Fibroblast of lung (primary cell): ENCODE measurements around the gene PIEZO2. TPM values are rescaled to one million over a fixed set of nuclear protein-coding genes. Genes with fewer than 3 reads are reported as not detected.

Source experiments
- DNase-seq, 2 donors: peaks; one replicate each; pipeline versions ENCODE4 v3.0.0 to v3.0.0-alpha.2; 2010; ENCODE audit warnings: low read depth in 2 of 2
- H2AFZ ChIP-seq: 2 replicates; pipeline ENCODE4 v1.5.1; 2012; ENCODE audit warnings: low read length, control low read depth, inconsistent platforms
- H3K27ac ChIP-seq: 2 replicates; pipeline ENCODE4 v1.5.1; 2011; ENCODE audit warnings: low read length, control low read depth; ENCODE audit not compliant: insufficient read depth
- H3K27me3 ChIP-seq: 2 replicates; pipeline ENCODE4 v1.5.1; 2011; ENCODE audit warnings: mild to moderate bottlenecking, low read length; ENCODE audit not compliant: control insufficient read depth, insufficient read depth
- H3K36me3 ChIP-seq: 2 replicates; pipeline ENCODE4 v1.5.1; 2011; ENCODE audit warnings: low read length; ENCODE audit not compliant: control insufficient read depth, insufficient read depth
- H3K4me1 ChIP-seq: 2 replicates; pipeline ENCODE4 v1.5.1; 2011; ENCODE audit warnings: low read length; ENCODE audit not compliant: control insufficient read depth, insufficient read depth; ENCODE audit errors: extremely low read depth
- H3K4me2 ChIP-seq: 2 replicates; pipeline ENCODE4 v1.5.1; 2011; ENCODE audit warnings: low read length, control low read depth; ENCODE audit not compliant: insufficient read depth; ENCODE audit errors: extremely low read depth
- H3K4me3 ChIP-seq, 4 experiments: fragments of 200-600 bp in 1 of 4; sonication (generic) in 1 of 4; replicated peaks in 1 of 4; 2 replicates each; pipeline ENCODE4 v1.5.1; 2011 to 2016; ENCODE audit warnings: low read length in 4 of 4, low read depth in 3 of 4, mild to moderate bottlenecking in 3 of 4, control low read depth in 2 of 4, inconsistent platforms in 1 of 4, mixed read lengths in 1 of 4; ENCODE audit not compliant: insufficient read depth in 1 of 4; ENCODE audit errors: control extremely low read depth in 1 of 4
- H3K79me2 ChIP-seq: 2 replicates; pipeline ENCODE4 v1.5.1; 2012; ENCODE audit warnings: mild to moderate bottlenecking, low read length, inconsistent platforms; ENCODE audit not compliant: control insufficient read depth, insufficient read depth
- H3K9ac ChIP-seq: 2 replicates; pipeline ENCODE4 v1.5.1; 2011; ENCODE audit warnings: mild to moderate bottlenecking, low read length, control low read depth; ENCODE audit not compliant: insufficient read depth
- H3K9me3 ChIP-seq: 2 replicates; pipeline ENCODE4 v1.5.1; 2012; ENCODE audit warnings: low read depth, low read length; ENCODE audit not compliant: control insufficient read depth, insufficient read depth
- H4K20me1 ChIP-seq: 2 replicates; pipeline ENCODE4 v1.5.1; 2011; ENCODE audit warnings: low read length; ENCODE audit not compliant: control insufficient read depth, insufficient read depth; ENCODE audit errors: extremely low read depth
- CTCF ChIP-seq, 2 donors: IDR thresholded peaks in 1 of 2; conservative IDR thresholded peaks in 1 of 2; 1 replicate in 1 of 2; 2 replicates in 1 of 2; pipeline ENCODE4 v1.5.1; 2011 to 2012; ENCODE audit warnings: low read length in 2 of 2, control low read depth in 1 of 2, inconsistent platforms in 1 of 2, low read depth in 1 of 2, mild to moderate bottlenecking in 1 of 2
- EZH2 ChIP-seq: IDR thresholded peaks from 2 replicates; pipeline ENCODE4 v1.5.1; 2012; ENCODE audit warnings: low read length, control low read depth, mild to moderate bottlenecking; ENCODE audit errors: missing control alignments
- polyA plus RNA-seq, 2 donors: library from polyadenylated mRNA; depleted of rRNA in 1 of 2; stranded (reverse) in 1 of 2; unstranded in 1 of 2; fragments of >200 nt; gene quantifications; 2 replicates each; pipeline ENCODE4 v1.2.1, GENCODE V29; 2011 to 2012; ENCODE audit warnings: missing spikeins in 1 of 2
- total RNA-seq: library from RNA; depleted of rRNA; stranded (reverse); fragments of >200 nt; gene quantifications from 2 replicates; pipeline ENCODE4 v1.2.1, GENCODE V29; 2014

Gene PIEZO2
- total and polyA plus RNA-seq, 2 donors (not counting 1 experiment from before 2014, with no cell fraction given): 1.2 to 6.6 TPM

- DNase-seq: peak in 1 of 2 donors; percentile 33
- no peaks in the 10 kb centered on the region for H3K27me3 ChIP-seq
- no peak overlapping the region for H3K27ac ChIP-seq
- H4K20me1 ChIP-seq: no peaks in the 10 kb centered on the region
- TF ChIP-seq EZH2 (no peak), CTCF (conservative IDR thresholded peaks at IDR 0.05 in 1 of 2, IDR thresholded peaks at IDR 0.05 in 1 of 2; ENCODE audit: low read depth in 1 of 2, low read length in 2 of 2) (no peak)
- no peaks in the 10 kb centered on the region for H3K9me3 ChIP-seq
- no peak overlapping the region for H3K9ac ChIP-seq
- no peaks in the 10 kb centered on the region for H3K79me2 ChIP-seq
- no peaks in the 10 kb centered on the region for H3K4me1 ChIP-seq
- no peak overlapping the region for H2AFZ ChIP-seq
- no peak overlapping the region for H3K4me2 ChIP-seq
- H3K4me3 ChIP-seq: no peak overlapping the region
- H3K36me3 ChIP-seq: no peaks in the 10 kb centered on the region
Observed at GRCh38 chr18:11034884-11035283, 114.5 kb downstream of the PIEZO2 start.

GRCh38 chr18:11033503-11033902 is 115.9 kb downstream of the PIEZO2 start:
- Histone ChIP-seq H3K4me3 (no peak overlapping the region), H3K9me3 (no peaks in the 10 kb centered on the region), H3K36me3 (no peaks in the 10 kb centered on the region), H3K27me3 (no peaks in the 10 kb centered on the region), H2AFZ (no peak overlapping the region), H3K9ac (no peak overlapping the region), H4K20me1 (no peaks in the 10 kb centered on the region), H3K4me2 (no peak overlapping the region), H3K4me1 (no peaks in the 10 kb centered on the region), H3K27ac (no peak overlapping the region), H3K79me2 (no peaks in the 10 kb centered on the region)
- no peak for DNase-seq
- TF ChIP-seq EZH2: no peak
- TF ChIP-seq CTCF (conservative IDR thresholded peaks at IDR 0.05 in 1 of 2, IDR thresholded peaks at IDR 0.05 in 1 of 2; ENCODE audit: low read depth in 1 of 2, low read length in 2 of 2): no peak

- H3K4me2 ChIP-seq: no peak overlapping the region
- no peak for TF ChIP-seq CTCF (conservative IDR thresholded peaks at IDR 0.05 in 1 of 2, IDR thresholded peaks at IDR 0.05 in 1 of 2; ENCODE audit: low read depth in 1 of 2, low read length in 2 of 2)
- TF ChIP-seq EZH2: no peak
- H3K79me2 ChIP-seq: no peaks in the 10 kb centered on the region
- no peaks in the 10 kb centered on the region for H4K20me1 ChIP-seq
- H3K27ac ChIP-seq: no peak overlapping the region
- no peaks in the 10 kb centered on the region for H3K27me3 ChIP-seq
- no peak overlapping the region for H3K9ac ChIP-seq
- no peak overlapping the region for H2AFZ ChIP-seq
- H3K4me1 ChIP-seq: no peaks in the 10 kb centered on the region
- H3K9me3 ChIP-seq: no peaks in the 10 kb centered on the region
- no peak for DNase-seq
- H3K36me3 ChIP-seq: no peaks in the 10 kb centered on the region
- H3K4me3 ChIP-seq: no peak overlapping the region
Observed at GRCh38 chr18:11031966-11032365, 117.4 kb downstream of the PIEZO2 start.
